ENCODE measurements around the gene ANXA8L1.
"Not testable (repeated sequence)": the region's sequence is repeated elsewhere in the genome, so short reads cannot be mapped to it uniquely, and the experiment has no call there.

GRCh38 chr10:46409556-46409955 lies 34.0 kb downstream of the ANXA8L1 start:
- TF ChIP-seq EP300 (conservative IDR thresholded peaks at IDR 0.05; ENCODE audit: poor library complexity, severe bottlenecking); POLR2AphosphoS5 (IDR thresholded peaks at IDR 0.05); EZH2 (IDR thresholded peaks at IDR 0.05; ENCODE audit: borderline replicate concordance, insufficient read depth, low read length, poor library complexity, severe bottlenecking); RAD21 (conservative IDR thresholded peaks at IDR 0.05): not testable (repeated sequence)
- TF ChIP-seq, protein P1, sequence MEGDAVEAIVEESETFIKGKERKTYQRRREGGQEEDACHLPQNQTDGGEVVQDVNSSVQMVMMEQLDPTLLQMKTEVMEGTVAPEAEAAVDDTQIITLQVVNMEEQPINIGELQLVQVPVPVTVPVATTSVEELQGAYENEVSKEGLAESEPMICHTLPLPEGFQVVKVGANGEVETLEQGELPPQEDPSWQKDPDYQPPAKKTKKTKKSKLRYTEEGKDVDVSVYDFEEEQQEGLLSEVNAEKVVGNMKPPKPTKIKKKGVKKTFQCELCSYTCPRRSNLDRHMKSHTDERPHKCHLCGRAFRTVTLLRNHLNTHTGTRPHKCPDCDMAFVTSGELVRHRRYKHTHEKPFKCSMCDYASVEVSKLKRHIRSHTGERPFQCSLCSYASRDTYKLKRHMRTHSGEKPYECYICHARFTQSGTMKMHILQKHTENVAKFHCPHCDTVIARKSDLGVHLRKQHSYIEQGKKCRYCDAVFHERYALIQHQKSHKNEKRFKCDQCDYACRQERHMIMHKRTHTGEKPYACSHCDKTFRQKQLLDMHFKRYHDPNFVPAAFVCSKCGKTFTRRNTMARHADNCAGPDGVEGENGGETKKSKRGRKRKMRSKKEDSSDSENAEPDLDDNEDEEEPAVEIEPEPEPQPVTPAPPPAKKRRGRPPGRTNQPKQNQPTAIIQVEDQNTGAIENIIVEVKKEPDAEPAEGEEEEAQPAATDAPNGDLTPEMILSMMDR (IDR thresholded peaks at IDR 0.05; ENCODE audit: poor library complexity, severe bottlenecking): not testable (repeated sequence)
